ENCODE data around the gene RAB11FIP4. TPM values are rescaled to one million over a fixed set of nuclear protein-coding genes. Genes with fewer than 3 reads are reported as not detected.

The RAB11FIP4 gene
- total RNA-seq, 1 donor, result 0.72 TPM

- peaks cover 76% of the 10 kb centered on the region for H3K27me3 ChIP-seq (ENCODE audit: insufficient read depth, low read length)
- H3K4me3 ChIP-seq (ENCODE audit: insufficient read depth, low read length), result no peak overlapping the region
- H3K36me3 ChIP-seq (ENCODE audit: insufficient read depth, low read length), result no peaks in the 10 kb centered on the region
- H2AFZ ChIP-seq (ENCODE audit: low read length), result no peak overlapping the region
- H3K27ac ChIP-seq (ENCODE audit: low read depth, low read length), result no peak overlapping the region
- no peak overlapping the region for H3K4me2 ChIP-seq (ENCODE audit: insufficient read depth, low read length)
- no peaks in the 10 kb centered on the region for H3K9me3 ChIP-seq (ENCODE audit: low read depth, low read length)
- H3K79me2 ChIP-seq (ENCODE audit: insufficient read depth, low read length), result no peaks in the 10 kb centered on the region
- no peaks in the 10 kb centered on the region for H3K4me1 ChIP-seq (ENCODE audit: insufficient read depth, low read length)
- TF ChIP-seq, protein P1, sequence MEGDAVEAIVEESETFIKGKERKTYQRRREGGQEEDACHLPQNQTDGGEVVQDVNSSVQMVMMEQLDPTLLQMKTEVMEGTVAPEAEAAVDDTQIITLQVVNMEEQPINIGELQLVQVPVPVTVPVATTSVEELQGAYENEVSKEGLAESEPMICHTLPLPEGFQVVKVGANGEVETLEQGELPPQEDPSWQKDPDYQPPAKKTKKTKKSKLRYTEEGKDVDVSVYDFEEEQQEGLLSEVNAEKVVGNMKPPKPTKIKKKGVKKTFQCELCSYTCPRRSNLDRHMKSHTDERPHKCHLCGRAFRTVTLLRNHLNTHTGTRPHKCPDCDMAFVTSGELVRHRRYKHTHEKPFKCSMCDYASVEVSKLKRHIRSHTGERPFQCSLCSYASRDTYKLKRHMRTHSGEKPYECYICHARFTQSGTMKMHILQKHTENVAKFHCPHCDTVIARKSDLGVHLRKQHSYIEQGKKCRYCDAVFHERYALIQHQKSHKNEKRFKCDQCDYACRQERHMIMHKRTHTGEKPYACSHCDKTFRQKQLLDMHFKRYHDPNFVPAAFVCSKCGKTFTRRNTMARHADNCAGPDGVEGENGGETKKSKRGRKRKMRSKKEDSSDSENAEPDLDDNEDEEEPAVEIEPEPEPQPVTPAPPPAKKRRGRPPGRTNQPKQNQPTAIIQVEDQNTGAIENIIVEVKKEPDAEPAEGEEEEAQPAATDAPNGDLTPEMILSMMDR (IDR thresholded peaks at IDR 0.05; ENCODE audit: extremely low read depth, low read depth, low read length), result no peak
- DNase-seq (ENCODE audit: insufficient read length, low spot score, missing footprints), result peak; percentile 81
- H4K20me1 ChIP-seq (ENCODE audit: insufficient read depth, low read length), result peaks cover 4% of the 10 kb centered on the region
Measured at GRCh38 chr17:31486351-31487062, 95.0 kb downstream of the RAB11FIP4 start.

DNA sequence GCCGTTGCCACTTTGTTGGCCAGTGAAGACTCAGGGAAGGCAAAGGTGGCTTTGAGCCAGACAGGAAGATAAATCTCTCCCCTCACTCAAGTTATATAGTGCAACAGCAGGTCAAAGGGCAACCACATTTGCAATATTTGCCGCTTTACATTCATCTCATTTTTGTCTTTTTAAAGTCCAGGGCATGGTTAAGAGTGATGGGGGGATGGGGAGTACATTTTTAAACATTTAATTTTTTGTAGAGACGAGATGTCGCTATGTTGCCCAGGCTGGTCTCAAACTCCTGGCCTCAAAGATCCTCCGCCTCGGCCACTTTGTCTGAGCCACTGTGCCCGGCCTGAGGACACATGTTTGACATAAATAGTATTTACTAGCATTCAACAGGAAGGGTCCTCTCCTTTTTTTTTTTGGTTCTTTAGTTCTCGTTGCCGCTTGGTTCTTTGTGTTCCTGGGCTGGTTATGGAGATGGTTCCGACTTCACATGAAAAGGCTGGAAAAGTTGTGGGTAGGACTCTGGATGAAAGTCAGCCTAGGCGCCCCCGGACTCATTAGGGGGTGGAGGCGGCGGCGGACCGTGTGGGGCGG, 95.7 kb downstream of the RAB11FIP4 start:
- DNase-seq (ENCODE audit: insufficient read length, low spot score, missing footprints), result no peak
- Histone ChIP-seq H4K20me1 (ENCODE audit: insufficient read depth, low read length) (peaks cover 4% of the 10 kb centered on the region), H3K4me2 (ENCODE audit: insufficient read depth, low read length) (peak overlapping the region; percentile 67), H3K9me3 (ENCODE audit: low read depth, low read length) (no peaks in the 10 kb centered on the region), H2AFZ (ENCODE audit: low read length) (no peak overlapping the region), H3K4me3 (ENCODE audit: insufficient read depth, low read length) (peak overlapping the region; percentile 48), H3K27ac (ENCODE audit: low read depth, low read length) (no peak overlapping the region), H3K79me2 (ENCODE audit: insufficient read depth, low read length) (no peaks in the 10 kb centered on the region), H3K4me1 (ENCODE audit: insufficient read depth, low read length) (no peaks in the 10 kb centered on the region), H3K27me3 (ENCODE audit: insufficient read depth, low read length) (peaks cover 70% of the 10 kb centered on the region), H3K36me3 (ENCODE audit: insufficient read depth, low read length) (no peaks in the 10 kb centered on the region)
- TF ChIP-seq, protein P1 (IDR thresholded peaks at IDR 0.05; ENCODE audit: extremely low read depth, low read depth, low read length), result no peak

DNA sequence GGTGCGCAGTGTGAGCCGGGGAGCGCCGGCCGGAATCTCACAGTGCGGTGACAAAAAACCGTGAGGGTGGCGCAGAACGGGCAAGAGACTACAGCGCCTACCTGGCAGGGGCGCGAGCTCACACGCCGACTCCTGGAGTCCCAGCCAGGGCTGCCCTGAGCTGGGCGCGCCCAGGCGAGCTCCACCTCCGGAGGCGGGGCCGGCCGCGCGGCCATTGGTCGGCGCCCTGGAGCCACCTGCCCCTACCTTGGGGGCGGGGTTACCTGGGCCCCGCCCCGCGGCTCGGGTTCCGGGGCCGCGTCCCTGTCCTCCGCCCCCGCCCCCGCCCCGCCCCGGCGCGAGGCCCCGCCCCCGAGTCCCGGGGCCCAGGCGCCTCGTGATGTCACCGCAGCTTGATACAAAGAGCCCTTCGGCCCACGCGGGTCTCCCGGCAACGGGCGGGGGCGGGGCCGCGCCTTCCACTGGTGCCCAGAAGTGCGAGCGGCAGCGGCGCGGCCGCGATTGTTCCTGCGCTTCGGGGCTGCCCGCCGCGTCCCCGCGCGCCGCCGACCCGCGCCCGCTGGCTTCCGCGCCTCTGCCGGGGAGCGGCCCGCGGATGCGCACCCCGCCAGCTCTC, 96.3 kb downstream of the RAB11FIP4 start:
- no peaks in the 10 kb centered on the region for H3K79me2 ChIP-seq (ENCODE audit: insufficient read depth, low read length)
- peak overlapping the region; percentile 48 for H3K4me3 ChIP-seq (ENCODE audit: insufficient read depth, low read length)
- no peaks in the 10 kb centered on the region for H3K4me1 ChIP-seq (ENCODE audit: insufficient read depth, low read length)
- H2AFZ ChIP-seq (ENCODE audit: low read length), result no peak overlapping the region
- no peaks in the 10 kb centered on the region for H3K9me3 ChIP-seq (ENCODE audit: low read depth, low read length)
- peaks cover 4% of the 10 kb centered on the region for H4K20me1 ChIP-seq (ENCODE audit: insufficient read depth, low read length)
- DNase-seq (ENCODE audit: insufficient read length, low spot score, missing footprints), result peak; percentile 98
- peaks cover 65% of the 10 kb centered on the region for H3K27me3 ChIP-seq (ENCODE audit: insufficient read depth, low read length)
- H3K4me2 ChIP-seq (ENCODE audit: insufficient read depth, low read length), result peak overlapping the region; percentile 67
- TF ChIP-seq, protein P1 (IDR thresholded peaks at IDR 0.05; ENCODE audit: extremely low read depth, low read depth, low read length), result no peak
- H3K27ac ChIP-seq (ENCODE audit: low read depth, low read length), result no peak overlapping the region
- H3K36me3 ChIP-seq (ENCODE audit: insufficient read depth, low read length), result no peaks in the 10 kb centered on the region

Measured in osteoblast (primary cell).